DND-41 (cell line): ENCODE measurements around the gene MICAL2.

ENCODE experiments used
- CTCF ChIP-seq: IDR thresholded peaks from 2 replicates; pipeline ENCODE4 v1.5.1; 2012; ENCODE audit warnings: borderline replicate concordance, low read length, moderate library complexity, mild to moderate bottlenecking; ENCODE audit not compliant: poor library complexity, severe bottlenecking; ENCODE audit errors: extremely low read depth
- EZH2 ChIP-seq: IDR thresholded peaks from 3 replicates; pipeline ENCODE4 v1.6.1; 2012; ENCODE audit warnings: borderline replicate concordance, low read depth, mild to moderate bottlenecking, moderate library complexity, low read length, inconsistent platforms; ENCODE audit not compliant: severe bottlenecking

DNA sequence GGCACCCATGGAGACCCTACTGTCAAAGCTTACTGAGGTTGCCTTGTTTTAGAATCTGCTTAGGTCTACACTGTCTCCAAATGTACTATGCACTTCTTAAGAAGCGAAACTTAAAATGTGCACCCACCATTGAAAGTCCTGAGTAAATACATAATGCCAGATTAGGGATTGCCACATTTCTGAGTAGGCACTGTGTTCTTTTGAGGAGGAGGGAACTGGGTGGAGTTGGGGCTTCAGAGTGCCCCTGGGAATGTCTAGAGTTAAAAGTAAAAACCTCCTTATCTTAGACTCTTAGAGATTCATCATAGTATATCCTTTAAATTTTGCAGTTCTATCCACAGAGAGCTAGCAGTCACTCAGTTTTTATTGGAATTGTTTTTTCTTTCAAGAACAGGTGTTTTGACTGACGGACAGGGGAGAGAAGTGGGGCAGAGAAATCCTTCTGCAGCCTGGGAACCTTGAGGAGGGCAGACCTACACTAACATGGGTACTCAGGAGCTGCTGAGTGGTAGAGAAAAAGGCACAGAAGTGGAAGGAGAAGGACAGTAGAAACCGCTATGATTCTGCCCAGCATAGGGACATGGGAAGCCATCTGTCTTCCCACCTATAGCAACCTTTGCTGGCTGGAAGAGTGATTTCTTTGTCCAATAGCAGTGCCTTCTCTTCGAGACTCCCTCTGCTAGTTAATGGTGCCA is 33.4 kb upstream of the MICAL2 start:
- TF ChIP-seq CTCF (no peak), EZH2 (no peak)
